ENCODE measurements around the gene YJEFN3.

DNA sequence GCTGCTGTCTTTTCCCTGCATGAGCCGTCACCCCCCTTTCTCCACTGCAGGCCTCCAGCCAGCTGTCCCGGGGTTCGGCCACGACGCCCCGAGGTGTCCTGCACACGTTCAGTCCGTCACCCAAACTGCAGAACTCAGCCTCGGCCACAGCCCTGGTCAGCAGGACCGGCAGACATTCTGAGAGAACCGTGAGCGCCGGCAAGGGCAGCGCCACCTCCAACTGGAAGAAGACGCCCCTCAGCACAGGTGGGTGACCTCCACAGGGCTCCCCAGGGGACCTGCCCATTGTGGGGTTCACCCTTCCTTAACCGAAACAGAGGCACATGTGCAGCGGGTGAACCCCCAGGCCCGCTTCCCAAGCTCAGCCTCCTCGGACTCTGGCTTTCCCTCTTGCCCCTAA lies 26.4 kb upstream of the YJEFN3 start:
- TF ChIP-seq, protein P1, sequence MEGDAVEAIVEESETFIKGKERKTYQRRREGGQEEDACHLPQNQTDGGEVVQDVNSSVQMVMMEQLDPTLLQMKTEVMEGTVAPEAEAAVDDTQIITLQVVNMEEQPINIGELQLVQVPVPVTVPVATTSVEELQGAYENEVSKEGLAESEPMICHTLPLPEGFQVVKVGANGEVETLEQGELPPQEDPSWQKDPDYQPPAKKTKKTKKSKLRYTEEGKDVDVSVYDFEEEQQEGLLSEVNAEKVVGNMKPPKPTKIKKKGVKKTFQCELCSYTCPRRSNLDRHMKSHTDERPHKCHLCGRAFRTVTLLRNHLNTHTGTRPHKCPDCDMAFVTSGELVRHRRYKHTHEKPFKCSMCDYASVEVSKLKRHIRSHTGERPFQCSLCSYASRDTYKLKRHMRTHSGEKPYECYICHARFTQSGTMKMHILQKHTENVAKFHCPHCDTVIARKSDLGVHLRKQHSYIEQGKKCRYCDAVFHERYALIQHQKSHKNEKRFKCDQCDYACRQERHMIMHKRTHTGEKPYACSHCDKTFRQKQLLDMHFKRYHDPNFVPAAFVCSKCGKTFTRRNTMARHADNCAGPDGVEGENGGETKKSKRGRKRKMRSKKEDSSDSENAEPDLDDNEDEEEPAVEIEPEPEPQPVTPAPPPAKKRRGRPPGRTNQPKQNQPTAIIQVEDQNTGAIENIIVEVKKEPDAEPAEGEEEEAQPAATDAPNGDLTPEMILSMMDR (IDR thresholded peaks at IDR 0.05), result no peak
- TF ChIP-seq POLR2AphosphoS5 (IDR thresholded peaks at IDR 0.05; ENCODE audit: low read depth, low read length), result no peak
- TF ChIP-seq, protein P2, sequence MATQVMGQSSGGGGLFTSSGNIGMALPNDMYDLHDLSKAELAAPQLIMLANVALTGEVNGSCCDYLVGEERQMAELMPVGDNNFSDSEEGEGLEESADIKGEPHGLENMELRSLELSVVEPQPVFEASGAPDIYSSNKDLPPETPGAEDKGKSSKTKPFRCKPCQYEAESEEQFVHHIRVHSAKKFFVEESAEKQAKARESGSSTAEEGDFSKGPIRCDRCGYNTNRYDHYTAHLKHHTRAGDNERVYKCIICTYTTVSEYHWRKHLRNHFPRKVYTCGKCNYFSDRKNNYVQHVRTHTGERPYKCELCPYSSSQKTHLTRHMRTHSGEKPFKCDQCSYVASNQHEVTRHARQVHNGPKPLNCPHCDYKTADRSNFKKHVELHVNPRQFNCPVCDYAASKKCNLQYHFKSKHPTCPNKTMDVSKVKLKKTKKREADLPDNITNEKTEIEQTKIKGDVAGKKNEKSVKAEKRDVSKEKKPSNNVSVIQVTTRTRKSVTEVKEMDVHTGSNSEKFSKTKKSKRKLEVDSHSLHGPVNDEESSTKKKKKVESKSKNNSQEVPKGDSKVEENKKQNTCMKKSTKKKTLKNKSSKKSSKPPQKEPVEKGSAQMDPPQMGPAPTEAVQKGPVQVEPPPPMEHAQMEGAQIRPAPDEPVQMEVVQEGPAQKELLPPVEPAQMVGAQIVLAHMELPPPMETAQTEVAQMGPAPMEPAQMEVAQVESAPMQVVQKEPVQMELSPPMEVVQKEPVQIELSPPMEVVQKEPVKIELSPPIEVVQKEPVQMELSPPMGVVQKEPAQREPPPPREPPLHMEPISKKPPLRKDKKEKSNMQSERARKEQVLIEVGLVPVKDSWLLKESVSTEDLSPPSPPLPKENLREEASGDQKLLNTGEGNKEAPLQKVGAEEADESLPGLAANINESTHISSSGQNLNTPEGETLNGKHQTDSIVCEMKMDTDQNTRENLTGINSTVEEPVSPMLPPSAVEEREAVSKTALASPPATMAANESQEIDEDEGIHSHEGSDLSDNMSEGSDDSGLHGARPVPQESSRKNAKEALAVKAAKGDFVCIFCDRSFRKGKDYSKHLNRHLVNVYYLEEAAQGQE (IDR thresholded peaks at IDR 0.05; ENCODE audit: insufficient read depth in 1 of 2, low read depth in 2 of 2, low read length in 1 of 2), result no peak
